GM12878 (cell line): Measurements from ENCODE around the gene MRPL55. TPM values are rescaled to one million over a fixed set of nuclear protein-coding genes. Genes with fewer than 3 reads are reported as not detected.
A peak's percentile ranks its signal among the peaks of the same experiment; 100 is the strongest.

ENCODE experiments used
- ATAC-seq: fragments of 200-7000 bp; cut with Tn5 transposase; 3 replicates; pipeline ENCODE4 v1.9.1; 2020; ENCODE audit warnings: mild to moderate bottlenecking, moderate library complexity
- BruUV-seq: library from RNA; stranded (reverse); fragments of 400-500 nt; replicated peaks from 2 replicates; lab custom pipeline; 2021; lab: Mats Ljungman, UMichigan
- CTCF ChIA-PET: fragments of 300-600 bp; sonication (Branson Sonifier 250); formaldehyde crosslinking; extraction: SDS; loops from one replicate; lab custom pipeline; 2021; ENCODE audit warnings: inconsistent platforms; lab: Yijun Ruan, JAX
- POLR2A ChIA-PET: fragments of 350-600 bp; formaldehyde crosslinking; extraction: SDS; loops from one replicate; lab custom pipeline; 2021; ENCODE audit warnings: inconsistent platforms; lab: Charles Lee
- RAD21 ChIA-PET: fragments of 300-600 bp; sonication (Branson Sonifier 250); formaldehyde crosslinking; loops from one replicate; lab custom pipeline; 2023; ENCODE audit warnings: antibody characterized with exemption; ENCODE audit not compliant: unreplicated experiment; lab: Charles Lee
- SMC1A ChIA-PET: fragments of 300-600 bp; sonication (Branson Sonifier 250); formaldehyde crosslinking; loops from one replicate; lab custom pipeline; 2023; ENCODE audit not compliant: unreplicated experiment, uncharacterized antibody; lab: Charles Lee
- DNase-seq: peaks from one replicate; pipeline ENCODE4 v3.0.0-alpha.2; 2011; ENCODE audit warnings: low read depth, low spot score
- FAIRE-seq: peaks from 3 replicates; lab custom pipeline; 2011; peaks lifted over from hg19 to GRCh38; lab: Jason Lieb, UNC
- H2AFZ ChIP-seq: 2 replicates; pipeline ENCODE4 v1.6.0; 2011; ENCODE audit warnings: low read depth, low read length, control low read depth; ENCODE audit not compliant: control insufficient read depth
- H3K27ac ChIP-seq: 2 replicates; pipeline ENCODE4 v1.5.1; 2011; ENCODE audit warnings: control low read depth; ENCODE audit not compliant: control insufficient read depth, insufficient read depth
- H3K27me3 ChIP-seq, 2 experiments: replicated peaks in 1 of 2; 2 replicates each; pipeline versions ENCODE4 v1.6.0 to v1.6.1; 2011; ENCODE audit warnings: low read length in 1 of 2; ENCODE audit not compliant: control insufficient read depth in 2 of 2, insufficient read depth in 2 of 2
- H3K36me3 ChIP-seq, 2 experiments: 2 replicates each; pipeline ENCODE4 v1.5.1; 2011; ENCODE audit warnings: low read length in 1 of 2; ENCODE audit not compliant: control insufficient read depth in 2 of 2, insufficient read depth in 2 of 2
- H3K4me1 ChIP-seq: 2 replicates; pipeline ENCODE4 v1.6.1; 2011; ENCODE audit warnings: mild to moderate bottlenecking, low read length, moderate library complexity, mixed read lengths; ENCODE audit not compliant: control insufficient read depth, insufficient read depth
- H3K4me2 ChIP-seq: 2 replicates; pipeline ENCODE4 v1.6.0; 2011; ENCODE audit warnings: control low read depth; ENCODE audit not compliant: control insufficient read depth, insufficient read depth
- H3K4me3 ChIP-seq: fragments of 200-600 bp; sonication (generic); 2 replicates; pipeline ENCODE4 v1.5.1; 2016
- H3K79me2 ChIP-seq: 2 replicates; pipeline ENCODE4 v1.6.0; 2011; ENCODE audit warnings: low read length; ENCODE audit not compliant: control insufficient read depth, insufficient read depth
- H3K9ac ChIP-seq: 2 replicates; pipeline ENCODE4 v1.8.0; 2011; ENCODE audit warnings: low read length, control low read depth, mixed read lengths; ENCODE audit not compliant: control insufficient read depth, insufficient read depth
- H3K9me3 ChIP-seq: replicated peaks from 3 replicates; pipeline ENCODE4 v1.5.1; 2011; ENCODE audit warnings: mild to moderate bottlenecking, low read length; ENCODE audit not compliant: control insufficient read depth, insufficient read depth
- H4K20me1 ChIP-seq: 2 replicates; pipeline ENCODE4 v1.6.0; 2011; ENCODE audit not compliant: control insufficient read depth, insufficient read depth
- CREB1 ChIP-seq: IDR thresholded peaks from 2 replicates; pipeline ENCODE4 v1.6.1; 2012; ENCODE audit warnings: low read depth, mild to moderate bottlenecking, inconsistent platforms
- E4F1 ChIP-seq: fragments of 450-650 bp; IDR thresholded peaks from 2 replicates; pipeline ENCODE4 v1.6.1; 2018; ENCODE audit warnings: borderline replicate concordance, mild to moderate bottlenecking; ENCODE audit not compliant: partially characterized antibody
- EED ChIP-seq: sonication (generic); IDR thresholded peaks from 2 replicates; pipeline ENCODE4 v1.6.1; 2016; ENCODE audit warnings: antibody characterized with exemption, low read depth
- FOXM1 ChIP-seq: IDR thresholded peaks from 2 replicates; pipeline ENCODE4 v1.6.1; 2012; ENCODE audit warnings: low read depth, mild to moderate bottlenecking, inconsistent platforms, low read length, moderate library complexity
- MYB ChIP-seq: fragments of 150-350 bp; IDR thresholded peaks from 2 replicates; pipeline ENCODE4 v1.6.1; 2014; ENCODE audit warnings: mild to moderate bottlenecking, low read depth, low read length, borderline replicate concordance
- MYC ChIP-seq: IDR thresholded peaks from 2 replicates; pipeline ENCODE4 v1.6.1; 2011; ENCODE audit warnings: mild to moderate bottlenecking, low read length, moderate library complexity, inconsistent platforms; ENCODE audit not compliant: insufficient read depth, insufficient replicate concordance, insufficient read length, severe bottlenecking
- NKRF ChIP-seq: fragments of 450-650 bp; conservative IDR thresholded peaks from 2 replicates; pipeline ENCODE4 v1.6.1; 2017; ENCODE audit warnings: mild to moderate bottlenecking, moderate library complexity
- PKNOX1 ChIP-seq: fragments of 450-650 bp; IDR thresholded peaks from 2 replicates; pipeline ENCODE4 v1.6.1; 2016; ENCODE audit warnings: mild to moderate bottlenecking
- SMAD5 ChIP-seq: IDR thresholded peaks from 2 replicates; pipeline ENCODE4 v1.6.1; 2016; ENCODE audit warnings: antibody characterized with exemption, low read depth
- STAT3 ChIP-seq: IDR thresholded peaks from 2 replicates; pipeline ENCODE4 v1.6.1; 2011; ENCODE audit warnings: low read depth, low read length, improper control_type of control experiment
- TCF12 ChIP-seq: IDR thresholded peaks from 2 replicates; pipeline ENCODE4 v1.6.1; 2011; ENCODE audit warnings: low read depth, mild to moderate bottlenecking, low read length
- ZBTB4 ChIP-seq: fragments of 450-650 bp; formaldehyde crosslinking; IDR thresholded peaks from 2 replicates; pipeline ENCODE4 v1.4.0; 2022; ENCODE audit warnings: mild to moderate bottlenecking, moderate library complexity
- WGBS: methylation state at CpG from one replicate; pipeline ENCODE4 v1.1.6; 2016; ENCODE audit warnings: low lambda C conversion rate; ENCODE audit not compliant: insufficient replicate concordance, insufficient coverage; ENCODE audit errors: missing lambda C conversion rate; 5-methylcytosine and 5-hydroxymethylcytosine counted together
- in situ Hi-C: fragments of 300-500 bp; cut with MboI; formaldehyde crosslinking; loops from 9 replicates; pipeline ENCODE4 v1.14.3; 2018; ENCODE audit warnings: mixed read lengths
- intact Hi-C: fragments of 100-400 bp; cut with micrococcal nuclease; formaldehyde crosslinking; loops from one replicate; pipeline ENCODE4 v1.14.2; 2022; ENCODE audit not compliant: unreplicated experiment
- polyA plus RNA-seq, 11 experiments: library from polyadenylated mRNA; depleted of rRNA in 4 of 11; unstranded in 6 of 11; stranded (reverse) in 5 of 11; fragments of >200 nt; fragmentation: Nextera tagmentation in 4 of 11; fragmentation: Illumina TruSeq in 1 of 11; extraction: Ambion mirVana in 4 of 11; extraction: Trizol in 1 of 11; gene quantifications; 1 replicate in 1 of 11; 2 replicates in 10 of 11; pipeline versions ENCODE4 v1.2.1 to v1.2.3, GENCODE V29; 2011 to 2016; ENCODE audit warnings: inconsistent platforms in 2 of 11, missing spikeins in 2 of 11, low read depth in 1 of 11
- total RNA-seq, 4 experiments: library from RNA; depleted of rRNA in 3 of 4; stranded (reverse); fragments of >200 nt in 3 of 4; fragmentation: Illumina TruSeq in 1 of 4; extraction: Trizol in 1 of 4; gene quantifications; 2 replicates each; pipeline versions ENCODE4 v1.2.1 to v1.2.3, GENCODE V29; 2013 to 2021

The MRPL55 gene
- total and polyA plus RNA-seq, 10 of the 15 experiments (the other 5 are each of a cell fraction or from before 2014, with no cell fraction given): 15.1 to 143 (median 55.8) TPM

- POLR2A ChIA-PET: interaction anchor here (0.6 to 5.6 kb wide), 6 partner anchors 22 to 58 kb away, joined by 3 to 43 read pairs (median 3); partner anchors contain the start of genes ARF1 and IBA57
- WGBS: under 1% methylated on average over 90 of the region's 95 CpGs
- RAD21 ChIA-PET: interaction anchor here (1.2 to 1.4 kb wide), 2 partner anchors 25 to 27 kb away, joined by 5 to 8 read pairs; partner anchors contain the start of gene IBA57
- SMC1A ChIA-PET: interaction anchor here (1.1 to 2.4 kb wide), 2 partner anchors 25 to 26 kb away, joined by 3 to 9 read pairs; no protein-coding TSS in a partner anchor
- Histone ChIP-seq H4K20me1 (0 out of 2 replicates have a peak, but pooled peaks cover 3% of the 10 kb centered on the region), H3K36me3 (peaks cover 2 to 8% of the 10 kb centered on the region in 2 experiments; a peak in 3 of 4 replicates), H3K27me3 (no peaks in the 10 kb centered on the region), H3K9me3 (no peaks in the 10 kb centered on the region), H3K4me1 (peaks cover 17% of the 10 kb centered on the region), H2AFZ (peak within 1 kb of the TSS; percentile 92), H3K27ac (peak within 1 kb of the TSS; percentile 96), H3K79me2 (peaks cover 47% of the 10 kb centered on the region), H3K4me2 (peak within 1 kb of the TSS; percentile 86), H3K4me3 (peak within 1 kb of the TSS; percentile 88), H3K9ac (peak within 1 kb of the TSS; percentile 95)
- CTCF ChIA-PET: interaction anchor here (1.0 to 6.1 kb wide), 3 partner anchors 10 to 140 kb away, joined by 3 to 54 read pairs (median 12); partner anchors contain the start of gene IBA57
- DNase-seq: peak; percentile 98
- no peak for FAIRE-seq
- peak; percentile 88 for ATAC-seq
- TSS peak; percentile 74 for BruUV-seq
- intact Hi-C loops (loop anchor here (1.0 to 2.0 kb wide), 3 partner anchors 25 to 57 kb away; partner anchors contain the start of genes ARF1, IBA57 and MRPL55), in situ Hi-C loops (loop anchor here (5.0 kb wide), 1 partner anchor 32 kb away; no protein-coding TSS in a partner anchor)
- TF ChIP-seq FOXM1 (no peak), MYB (no peak), MYC (peak; percentile 46), STAT3 (no peak), SMAD5 (no peak), CREB1 (peak; percentile 97), E4F1 (peak; percentile 20), NKRF (peak; percentile 93), EED (no peak), ZBTB4 (CRISPR knock-in tag) (no peak), PKNOX1 (peak; percentile 98), TCF12 (0 out of 2 replicates have a peak, but pooled peaks have one; percentile 14)
Measured at GRCh38 chr1:228139931-228140723, 31.0 kb upstream of the MRPL55 start, which contains the start of gene GUK1. TSS of gene GUK1 (plus strand) at chr1:228140279. CDS start at chr1:228140303, 24 bp downstream.
